Neuronal stem cell (in vitro differentiated cells): ENCODE results near the gene AAMP.

ENCODE experiments used
- DNase-seq: peaks from one replicate; pipeline ENCODE4 v3.0.0-alpha.2; 2013; ENCODE audit warnings: low spot score
- H2AFZ ChIP-seq: one replicate; pipeline ENCODE4 v1.6.1; 2013; ENCODE audit warnings: mild to moderate bottlenecking, low read length, inconsistent platforms
- H2AK5ac ChIP-seq: 2 replicates; pipeline ENCODE4 v1.6.1; 2013; ENCODE audit warnings: low read depth, mild to moderate bottlenecking, inconsistent platforms, low read length, moderate library complexity, mixed read lengths
- H2BK120ac ChIP-seq: 2 replicates; pipeline ENCODE4 v1.6.1; 2013; ENCODE audit warnings: low read depth, mild to moderate bottlenecking, inconsistent platforms, low read length, moderate library complexity, mixed read lengths
- H2BK12ac ChIP-seq: one replicate; pipeline ENCODE4 v1.6.1; 2013; ENCODE audit warnings: low read length, inconsistent platforms
- H2BK15ac ChIP-seq: 2 replicates; pipeline ENCODE4 v1.6.1; 2013; ENCODE audit warnings: mild to moderate bottlenecking, low read length, inconsistent platforms, mixed read lengths
- H2BK5ac ChIP-seq: one replicate; pipeline ENCODE4 v1.6.1; 2013; ENCODE audit warnings: inconsistent platforms, mild to moderate bottlenecking, low read length, moderate library complexity
- H3K14ac ChIP-seq: one replicate; pipeline ENCODE4 v1.6.1; 2013; ENCODE audit warnings: low read length, inconsistent platforms
- H3K18ac ChIP-seq: 2 replicates; pipeline ENCODE4 v1.6.1; 2013; ENCODE audit warnings: low read length, inconsistent platforms
- H3K23ac ChIP-seq: 2 replicates; pipeline ENCODE4 v1.6.1; 2013; ENCODE audit warnings: low read depth, mild to moderate bottlenecking, mixed read lengths, low read length, inconsistent platforms; ENCODE audit not compliant: poor library complexity
- H3K27ac ChIP-seq: replicated peaks from 3 replicates; pipeline ENCODE4 v1.5.1; 2013; ENCODE audit warnings: low read length, inconsistent platforms
- H3K27me3 ChIP-seq, 3 experiments: 2 replicates each; pipeline ENCODE4 v1.6.1; 2013; ENCODE audit warnings: low read length in 3 of 3, mild to moderate bottlenecking in 2 of 3, inconsistent platforms in 1 of 3, low read depth in 1 of 3, mixed read lengths in 1 of 3, moderate library complexity in 1 of 3; ENCODE audit not compliant: control insufficient read depth in 3 of 3, insufficient read depth in 3 of 3
- H3K36me3 ChIP-seq, 2 donors: replicated peaks in 1 of 2; 2 replicates each; pipeline ENCODE4 v1.6.1; 2013; ENCODE audit warnings: low read length in 2 of 2; ENCODE audit not compliant: control insufficient read depth in 2 of 2, insufficient read depth in 2 of 2
- H3K4ac ChIP-seq: 2 replicates; pipeline ENCODE4 v1.6.1; 2013; ENCODE audit warnings: inconsistent platforms, mild to moderate bottlenecking, low read length, moderate library complexity
- H3K4me1 ChIP-seq, 2 donors: 1 replicate in 1 of 2; 2 replicates in 1 of 2; pipeline ENCODE4 v1.6.1; 2013; ENCODE audit warnings: low read length in 2 of 2, low read depth in 1 of 2; ENCODE audit not compliant: control insufficient read depth in 2 of 2, insufficient read depth in 1 of 2
- H3K4me2 ChIP-seq: one replicate; pipeline ENCODE4 v1.6.1; 2013; ENCODE audit warnings: mild to moderate bottlenecking, low read length, inconsistent platforms; ENCODE audit not compliant: insufficient read depth, poor library complexity, severe bottlenecking
- H3K4me3 ChIP-seq, 2 donors: 2 replicates each; pipeline ENCODE4 v1.5.1; 2013; ENCODE audit warnings: low read length in 2 of 2, mild to moderate bottlenecking in 2 of 2, inconsistent platforms in 1 of 2, moderate library complexity in 1 of 2
- H3K79me1 ChIP-seq: one replicate; pipeline ENCODE4 v1.6.1; 2013; ENCODE audit warnings: low read depth, mild to moderate bottlenecking, inconsistent platforms, low read length, moderate library complexity
- H3K9ac ChIP-seq: one replicate; pipeline ENCODE4 v1.6.1; 2013; ENCODE audit warnings: mild to moderate bottlenecking, low read depth, low read length, inconsistent platforms; ENCODE audit not compliant: poor library complexity
- H3K9me3 ChIP-seq, 2 donors: replicated peaks in 1 of 2; 2 replicates each; pipeline versions ENCODE3 to v1.6.1; 2013; ENCODE audit warnings: low read length in 2 of 2, mild to moderate bottlenecking in 2 of 2, inconsistent platforms in 1 of 2, low read depth in 1 of 2, mixed read lengths in 1 of 2, moderate library complexity in 1 of 2; ENCODE audit not compliant: control insufficient read depth in 2 of 2, insufficient read depth in 1 of 2
- H4K8ac ChIP-seq: one replicate; pipeline ENCODE4 v1.6.1; 2013; ENCODE audit warnings: low read depth, mild to moderate bottlenecking, inconsistent platforms, low read length, moderate library complexity
- H4K91ac ChIP-seq: one replicate; pipeline ENCODE4 v1.6.1; 2013; ENCODE audit warnings: low read length, low read depth, mild to moderate bottlenecking, inconsistent platforms; ENCODE audit not compliant: poor library complexity
- WGBS, 2 donors: extraction: QIAGEN DNeasy Blood & Tissue Kit; methylation state at CpG; one replicate each; pipeline ENCODE4 v1.1.7; 2013; ENCODE audit warnings: missing lambda C conversion rate in 2 of 2, mixed read lengths in 1 of 2; ENCODE audit not compliant: insufficient read length in 2 of 2, insufficient replicate concordance in 1 of 2; ENCODE audit errors: extremely low coverage in 2 of 2; 5-methylcytosine and 5-hydroxymethylcytosine counted together

The AAMP gene

DNA sequence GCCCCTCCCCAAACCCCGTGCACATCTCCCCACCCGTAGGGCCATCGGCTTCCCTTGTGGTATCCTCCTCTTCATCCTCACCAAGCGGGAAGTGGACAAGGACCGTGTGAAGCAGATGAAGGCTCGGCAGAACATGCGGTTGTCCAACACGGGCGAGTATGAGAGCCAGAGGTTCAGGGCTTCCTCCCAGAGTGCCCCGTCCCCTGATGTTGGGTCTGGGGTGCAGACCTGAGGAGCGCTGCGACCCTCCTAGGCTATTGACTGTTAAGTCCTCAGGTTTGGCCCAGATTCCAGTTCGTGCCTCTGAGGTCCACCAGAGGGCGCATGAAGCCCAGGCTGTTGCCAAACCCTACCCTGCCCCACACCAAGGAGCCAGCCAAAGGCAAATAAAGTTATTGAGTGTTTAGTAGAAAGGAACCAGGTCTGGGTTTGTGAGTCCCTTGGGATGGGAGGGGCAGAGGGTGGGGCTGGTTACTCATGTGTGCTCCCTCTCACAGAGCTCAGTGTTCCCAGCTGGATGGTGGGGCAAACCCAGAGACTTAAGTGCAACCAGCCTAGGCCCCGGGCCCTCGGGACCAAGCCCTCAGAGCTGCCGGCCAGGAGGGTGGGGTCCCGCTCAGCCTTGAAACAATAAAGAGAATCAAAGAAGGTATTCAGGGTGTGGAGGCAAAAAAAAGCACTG is 2.7 kb upstream of the AAMP start:
- peak overlapping the region; percentile 23 for H4K91ac ChIP-seq
- no peak overlapping the region for H3K4ac ChIP-seq
- peaks cover 8% of the 10 kb centered on the region for H3K79me1 ChIP-seq
- no peak overlapping the region for H2BK120ac ChIP-seq
- no peak overlapping the region for H4K8ac ChIP-seq
- no peak overlapping the region for H2AFZ ChIP-seq
- H3K23ac ChIP-seq, result no peak overlapping the region
- peaks cover 8 to 10% of the 10 kb centered on the region in 2 donors for H3K4me1 ChIP-seq
- H3K4me3 ChIP-seq, result peak overlapping the region in 1 of 2 donors; percentile 10
- H3K9me3 ChIP-seq, result no peaks in the 10 kb centered on the region
- no peak overlapping the region for H3K14ac ChIP-seq
- H2BK12ac ChIP-seq, result peak overlapping the region; percentile 4
- peaks cover 29 to 41% of the 10 kb centered on the region in 2 donors for H3K36me3 ChIP-seq
- peak; percentile 78 for DNase-seq
- peak overlapping the region; percentile 64 for H2BK15ac ChIP-seq
- H3K27me3 ChIP-seq, result no peaks in the 10 kb centered on the region
- no CpG with 5 or more reads among the region's 18 CpGs for WGBS, 2 donors
- H3K9ac ChIP-seq, result no peak overlapping the region
- H3K18ac ChIP-seq, result no peak overlapping the region
- H3K27ac ChIP-seq, result no peak overlapping the region
- H2AK5ac ChIP-seq, result peak overlapping the region; percentile 40
- H3K4me2 ChIP-seq, result no peak overlapping the region
- H2BK5ac ChIP-seq, result no peak overlapping the region

DNA sequence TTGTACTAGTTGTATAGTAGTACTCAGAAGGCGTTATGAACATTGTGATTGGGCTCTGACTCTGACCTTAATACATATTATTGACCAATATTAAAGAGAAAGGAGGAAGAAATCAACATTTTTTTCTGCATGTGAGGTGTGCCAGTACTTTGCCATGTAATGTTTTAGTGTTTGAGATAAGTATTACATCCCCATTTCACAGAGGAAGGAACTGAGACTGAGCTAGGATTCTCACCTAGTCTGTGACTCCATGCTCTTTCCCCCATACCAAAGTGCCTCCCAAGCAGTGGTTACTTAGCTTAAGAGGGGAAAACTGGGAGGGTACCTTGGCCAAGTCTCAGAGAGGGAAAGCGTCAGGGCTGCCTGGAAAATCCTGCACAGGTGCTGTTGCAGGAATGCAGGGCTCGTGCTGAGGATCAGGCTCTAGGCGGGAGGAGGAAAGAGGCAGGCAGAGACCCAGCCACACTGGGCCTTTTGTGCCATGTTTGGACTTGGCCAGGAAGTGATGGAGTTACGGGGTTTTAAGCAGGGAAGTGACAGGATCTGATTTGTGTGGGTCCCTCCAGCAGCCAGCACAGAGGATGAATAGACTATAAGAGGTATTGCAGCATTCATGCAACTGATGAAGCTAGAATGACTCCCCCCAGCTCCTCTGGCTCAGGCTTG is 2.1 kb upstream of the AAMP start:
- Histone ChIP-seq H3K18ac (no peak overlapping the region), H2AK5ac (peak overlapping the region; percentile 40), H3K4me1 (peaks cover 8 to 10% of the 10 kb centered on the region in 2 donors), H3K27me3 (no peaks in the 10 kb centered on the region), H2AFZ (no peak overlapping the region), H3K23ac (no peak overlapping the region), H3K14ac (no peak overlapping the region), H3K36me3 (peaks cover 31 to 43% of the 10 kb centered on the region in 2 donors), H2BK5ac (no peak overlapping the region), H4K91ac (peak overlapping the region; percentile 23), H2BK12ac (no peak overlapping the region), H3K4me2 (no peak overlapping the region), H4K8ac (no peak overlapping the region), H3K27ac (no peak overlapping the region), H3K9ac (no peak overlapping the region), H2BK120ac (no peak overlapping the region), H2BK15ac (peak overlapping the region; percentile 64), H3K79me1 (peaks cover 8% of the 10 kb centered on the region), H3K4ac (no peak overlapping the region), H3K4me3 (peak overlapping the region in 1 of 2 donors; percentile 83), H3K9me3 (no peaks in the 10 kb centered on the region)
- WGBS, 2 donors, result no CpG with 5 or more reads among the region's 5 CpGs
- no peak for DNase-seq

DNA sequence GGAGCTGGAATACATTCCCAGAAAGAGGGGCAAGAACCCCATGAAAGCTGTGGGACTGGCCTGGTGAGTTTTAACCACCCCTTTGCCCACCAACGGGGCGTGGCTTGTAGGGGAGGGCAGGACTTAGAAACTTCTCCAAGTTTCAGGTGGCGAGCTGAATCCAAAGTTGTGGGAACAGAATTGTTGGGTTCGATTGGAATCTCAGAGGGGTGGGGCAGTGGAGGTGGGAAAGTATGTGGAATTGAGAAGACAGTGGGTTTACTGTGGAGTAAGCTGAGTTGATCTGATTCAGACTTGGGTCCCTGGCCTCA is 1.5 kb upstream of the AAMP start:
- H3K79me1 ChIP-seq, result peaks cover 8% of the 10 kb centered on the region
- H2AFZ ChIP-seq, result no peak overlapping the region
- H3K23ac ChIP-seq, result no peak overlapping the region
- H3K18ac ChIP-seq, result no peak overlapping the region
- H3K27ac ChIP-seq, result no peak overlapping the region
- no peak overlapping the region for H2BK12ac ChIP-seq
- H3K4me2 ChIP-seq, result peak overlapping the region; percentile 59
- H3K9ac ChIP-seq, result no peak overlapping the region
- peak overlapping the region in 1 of 2 donors; percentile 83 for H3K4me3 ChIP-seq
- peaks cover 8 to 10% of the 10 kb centered on the region in 2 donors for H3K4me1 ChIP-seq
- no peak overlapping the region for H3K14ac ChIP-seq
- H4K8ac ChIP-seq, result no peak overlapping the region
- H4K91ac ChIP-seq, result no peak overlapping the region
- no CpG with 5 or more reads among the region's 4 CpGs for WGBS, 2 donors
- H3K27me3 ChIP-seq, result no peaks in the 10 kb centered on the region
- H2BK15ac ChIP-seq, result no peak overlapping the region
- peaks cover 33 to 47% of the 10 kb centered on the region in 2 donors for H3K36me3 ChIP-seq
- H3K4ac ChIP-seq, result no peak overlapping the region
- H3K9me3 ChIP-seq, result no peaks in the 10 kb centered on the region
- no peak for DNase-seq
- H2BK120ac ChIP-seq, result no peak overlapping the region
- H2BK5ac ChIP-seq, result no peak overlapping the region
- no peak overlapping the region for H2AK5ac ChIP-seq

DNA sequence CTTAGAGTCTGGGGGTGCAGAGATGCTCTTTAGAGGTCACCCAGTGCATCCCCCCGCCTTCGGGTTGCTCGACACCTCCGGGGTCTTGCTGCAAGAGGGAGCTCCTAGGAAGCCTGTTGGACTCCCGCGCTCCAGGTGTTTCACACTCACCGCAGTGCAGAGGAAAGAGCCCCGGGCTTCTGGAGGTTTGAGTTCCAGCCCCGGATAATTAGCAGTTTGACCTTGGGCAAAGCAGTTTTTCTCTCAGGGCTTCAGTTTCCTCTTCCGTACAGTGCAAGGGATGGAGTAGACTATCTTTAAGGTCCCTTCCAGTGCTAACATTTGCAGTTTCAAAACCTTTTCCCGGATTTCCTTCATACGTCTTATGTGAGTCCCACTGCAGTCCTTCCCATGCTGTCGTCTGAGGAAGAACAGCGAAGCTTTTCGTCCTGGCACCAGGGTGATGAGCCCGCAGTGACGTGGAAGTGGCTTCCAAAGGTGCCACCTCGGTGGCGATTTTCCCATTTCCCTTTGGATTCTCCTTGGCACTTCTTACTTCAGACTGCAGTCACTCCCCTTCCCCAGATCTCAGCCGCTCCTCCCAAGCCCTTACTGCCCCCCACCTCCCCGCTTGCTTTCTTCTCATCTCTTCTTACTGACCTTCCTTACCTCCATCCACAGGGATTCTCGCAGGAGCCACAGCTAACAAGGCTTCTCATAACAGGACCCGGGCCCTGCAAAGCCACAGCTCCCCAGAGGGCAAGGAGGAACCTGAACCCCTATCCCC is 967 bp upstream of the AAMP start:
- Histone ChIP-seq H2BK120ac (no peak overlapping the region), H3K79me1 (peaks cover 8% of the 10 kb centered on the region), H3K27ac (no peak overlapping the region), H3K4me2 (peak overlapping the region; percentile 59), H3K36me3 (peaks cover 38 to 47% of the 10 kb centered on the region in 2 donors), H2BK12ac (no peak overlapping the region), H3K27me3 (no peaks in the 10 kb centered on the region), H3K9ac (peak overlapping the region; percentile 92), H4K91ac (no peak overlapping the region), H3K18ac (peak overlapping the region; percentile 92), H3K4me1 (peaks cover 8 to 10% of the 10 kb centered on the region in 2 donors), H4K8ac (no peak overlapping the region), H2BK5ac (no peak overlapping the region), H3K23ac (peak overlapping the region; percentile 49), H3K4ac (no peak overlapping the region), H2BK15ac (no peak overlapping the region), H3K4me3 (peak overlapping the region; percentile 83), H3K9me3 (no peaks in the 10 kb centered on the region), H3K14ac (no peak overlapping the region), H2AFZ (peak overlapping the region; percentile 90), H2AK5ac (no peak overlapping the region)
- no peak for DNase-seq
- no CpG with 5 or more reads among the region's 23 CpGs for WGBS, 2 donors
